B cell (primary cell): ENCODE data around the gene ASCL2.

Experiments
- CTCF ChIP-seq: fragments of 200-600 bp; IDR thresholded peaks from one replicate; pipeline ENCODE4 v1.8.0; 2022; ENCODE audit warnings: antibody characterized with exemption, mild to moderate bottlenecking
- EZH2 ChIP-seq: IDR thresholded peaks from 2 replicates; pipeline ENCODE4 v1.6.1; 2012; ENCODE audit warnings: borderline replicate concordance, low read depth, mild to moderate bottlenecking, moderate library complexity, low read length; ENCODE audit not compliant: insufficient read depth, poor library complexity, severe bottlenecking

GRCh38 chr11:2248762-2249161, 21.6 kb downstream of the ASCL2 start:
- TF ChIP-seq CTCF (no peak), EZH2 (no peak)
